ENCODE results near the gene DOCK2. TPM values are rescaled to one million over a fixed set of nuclear protein-coding genes. Genes with fewer than 3 reads are reported as not detected.

Gene DOCK2
- total and polyA plus RNA-seq, 7 donors: 2.3 to 21.1 (median 12.5) TPM

DNA sequence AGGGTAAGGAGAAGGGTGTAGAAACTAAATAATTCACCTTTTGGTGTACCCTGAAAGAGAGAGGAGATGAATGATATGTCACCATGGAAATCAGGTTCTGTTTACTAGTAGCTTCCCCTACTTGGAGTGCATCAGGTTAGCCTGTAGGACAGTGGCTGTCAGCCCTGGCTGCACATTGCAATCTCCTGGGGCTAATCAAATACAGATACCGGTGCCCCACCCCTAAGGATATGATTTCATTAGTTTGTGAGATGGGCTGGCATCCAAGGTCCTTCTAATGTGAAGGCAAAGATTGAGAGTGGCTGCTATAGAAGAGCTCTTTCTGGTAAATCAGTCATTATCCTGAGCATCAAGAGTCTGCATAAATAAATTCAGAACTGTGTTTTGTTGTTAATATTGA is 296.1 kb downstream of the DOCK2 start:
- H3K4me3 ChIP-seq: no peak overlapping the region
- no peaks in the 10 kb centered on the region for H3K9me3 ChIP-seq
- 22 to 75% methylated on average over 1 of the region's 1 CpG for WGBS, 2 donors
- no peak for DNase-seq
- H3K36me3 ChIP-seq: no peaks in the 10 kb centered on the region
- TF ChIP-seq POLR2AphosphoS5 (IDR thresholded peaks at IDR 0.05) (no peak), EP300 (IDR thresholded peaks at IDR 0.05) (no peak), POLR2A (IDR thresholded peaks at IDR 0.05) (no peak), CTCF (IDR thresholded peaks at IDR 0.05) (no peak)
- intact Hi-C loops (cut with DNase I): no loop called here
- H3K4me1 ChIP-seq: no peaks in the 10 kb centered on the region
- H3K27ac ChIP-seq: no peak overlapping the region
- H3K27me3 ChIP-seq: no peaks in the 10 kb centered on the region

- Histone ChIP-seq H3K27me3 (no peaks in the 10 kb centered on the region), H3K4me1 (no peaks in the 10 kb centered on the region), H3K9me3 (no peaks in the 10 kb centered on the region), H3K4me3 (no peak overlapping the region), H3K36me3 (no peaks in the 10 kb centered on the region), H3K27ac (no peak overlapping the region)
- WGBS, 2 donors: 75 to 79% methylated on average over 7 of the region's 7 CpGs
- intact Hi-C loops (cut with DNase I): no loop called here
- TF ChIP-seq CTCF (IDR thresholded peaks at IDR 0.05) (no peak), POLR2A (IDR thresholded peaks at IDR 0.05) (no peak), POLR2AphosphoS5 (IDR thresholded peaks at IDR 0.05) (no peak), EP300 (IDR thresholded peaks at IDR 0.05) (no peak)
- no peak for DNase-seq
Measured at GRCh38 chr5:169933616-169934015, 296.5 kb downstream of the DOCK2 start.

DNA sequence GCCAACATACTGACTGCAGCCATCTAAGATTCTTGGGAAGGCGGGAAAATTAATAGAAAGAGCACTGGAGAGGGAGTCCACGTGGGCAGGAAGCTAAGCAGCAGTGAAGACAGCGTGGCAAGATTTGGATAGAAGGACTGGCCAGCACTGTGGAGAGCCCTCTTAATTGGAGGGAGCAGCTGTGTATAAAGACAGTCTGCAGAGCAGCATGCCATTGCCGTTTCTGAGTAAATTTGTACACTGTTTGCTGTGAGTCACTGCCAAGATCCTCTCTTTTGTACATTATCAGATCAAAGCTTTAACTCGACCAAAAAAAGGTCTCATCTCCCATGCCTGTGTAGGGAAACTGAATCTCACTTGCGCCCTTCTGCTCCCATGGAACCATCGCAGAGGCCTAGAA is 297.9 kb downstream of the DOCK2 start:
- 68 to 71% methylated on average over 7 of the region's 7 CpGs for WGBS, 2 donors
- H3K9me3 ChIP-seq: no peaks in the 10 kb centered on the region
- no peak for DNase-seq
- intact Hi-C loops (cut with DNase I): no loop called here
- no peaks in the 10 kb centered on the region for H3K36me3 ChIP-seq
- H3K27me3 ChIP-seq: no peaks in the 10 kb centered on the region
- no peaks in the 10 kb centered on the region for H3K4me1 ChIP-seq
- TF ChIP-seq POLR2A (IDR thresholded peaks at IDR 0.05) (no peak), POLR2AphosphoS5 (IDR thresholded peaks at IDR 0.05) (no peak), CTCF (IDR thresholded peaks at IDR 0.05) (no peak), EP300 (IDR thresholded peaks at IDR 0.05) (no peak)
- H3K4me3 ChIP-seq: no peak overlapping the region
- no peak overlapping the region for H3K27ac ChIP-seq

- WGBS, 2 donors: 54 to 72% methylated on average over 5 of the region's 5 CpGs
- no peak for DNase-seq
Measured at GRCh38 chr5:169935762-169936161, 298.7 kb downstream of the DOCK2 start.

More at GRCh38 chr5:169935762-169936161, 298.7 kb downstream of the DOCK2 start:
- Histone ChIP-seq H3K4me1 (no peaks in the 10 kb centered on the region), H3K4me3 (no peak overlapping the region), H3K27ac (no peak overlapping the region), H3K9me3 (no peaks in the 10 kb centered on the region), H3K27me3 (no peaks in the 10 kb centered on the region), H3K36me3 (no peaks in the 10 kb centered on the region)
- TF ChIP-seq POLR2A (IDR thresholded peaks at IDR 0.05): no peak
- no peak for TF ChIP-seq CTCF (IDR thresholded peaks at IDR 0.05)
- no peak for TF ChIP-seq POLR2AphosphoS5 (IDR thresholded peaks at IDR 0.05)
- no peak for TF ChIP-seq EP300 (IDR thresholded peaks at IDR 0.05)
- intact Hi-C loops (cut with DNase I): no loop called here
